Endometrial microvascular endothelial cells (primary cell): ENCODE data around the gene FBXL4. TPM values are rescaled to one million over a fixed set of nuclear protein-coding genes. Genes with fewer than 3 reads are reported as not detected.
"Not testable (repeated sequence)": the region's sequence is repeated elsewhere in the genome, so short reads cannot be mapped to it uniquely, and the experiment has no call there.

Experiments used
- in situ Hi-C: cut with HindIII; loops from 2 replicates; pipeline ENCODE4 v1.10.0; 2017; ENCODE audit warnings: low sequenced_read_pairs, low pct_unique_long_range_greater_than_20kb; ENCODE audit errors: inconsistent ontology term
- total RNA-seq: library from RNA; depleted of rRNA; stranded (reverse); fragments of >200 nt; gene quantifications from one replicate; pipeline ENCODE4 v1.2.3, GENCODE V29; 2015; ENCODE audit errors: inconsistent ontology term

The FBXL4 gene
- total RNA-seq, 1 donor from 2014 or later = 9.7 TPM

GRCh38 chr6:98906342-98906741, 41.4 kb downstream of the FBXL4 start:
- in situ Hi-C loops = not testable (repeated sequence)

GRCh38 chr6:98905759-98906158, 42.0 kb downstream of the FBXL4 start:
- in situ Hi-C loops = no loop called here

- in situ Hi-C loops = no loop called here
These were observed 43.6 kb downstream of the FBXL4 start for GRCh38 chr6:98904096-98904495.

GRCh38 chr6:98900706-98901105, 47.0 kb downstream of the FBXL4 start:
- in situ Hi-C loops = no loop called here

- in situ Hi-C loops = no loop called here
These were observed 52.9 kb downstream of the FBXL4 start for GRCh38 chr6:98894810-98895209.

- in situ Hi-C loops = no loop called here
These were observed 60.1 kb downstream of the FBXL4 start for GRCh38 chr6:98887650-98888049.

- in situ Hi-C loops = no loop called here
These were observed 62.4 kb downstream of the FBXL4 start for GRCh38 chr6:98885330-98885729.

GRCh38 chr6:98880486-98880885, 67.3 kb downstream of the FBXL4 start:
- in situ Hi-C loops = no loop called here

- in situ Hi-C loops = no loop called here
These were observed 70.5 kb downstream of the FBXL4 start for GRCh38 chr6:98877250-98877649.

GRCh38 chr6:98875375-98875774, 72.4 kb downstream of the FBXL4 start:
- in situ Hi-C loops = no loop called here

GRCh38 chr6:98871821-98872220, 75.9 kb downstream of the FBXL4 start:
- in situ Hi-C loops = no loop called here

- in situ Hi-C loops = no loop called here
These were observed 76.7 kb downstream of the FBXL4 start for GRCh38 chr6:98871057-98871456.

- in situ Hi-C loops = no loop called here
These were observed 83.2 kb downstream of the FBXL4 start for GRCh38 chr6:98864497-98864896.

GRCh38 chr6:98848539-98849242, 99.1 kb downstream of the FBXL4 start:
- in situ Hi-C loops = no loop called here

- in situ Hi-C loops = no loop called here
These were observed 99.8 kb downstream of the FBXL4 start for GRCh38 chr6:98847779-98848538.

- in situ Hi-C loops = no loop called here
These were observed 100.3 kb downstream of the FBXL4 start for GRCh38 chr6:98847416-98847778.

GRCh38 chr6:98846021-98846380, 101.7 kb downstream of the FBXL4 start:
- in situ Hi-C loops = no loop called here

GRCh38 chr6:98845211-98846020, 102.3 kb downstream of the FBXL4 start:
- in situ Hi-C loops = no loop called here

- in situ Hi-C loops = no loop called here
These were observed 103.2 kb downstream of the FBXL4 start for GRCh38 chr6:98844244-98845210.
